Measurements from ENCODE around the gene NKX3-2. TPM values are rescaled to one million over a fixed set of nuclear protein-coding genes. Genes with fewer than 3 reads are reported as not detected.

Gene NKX3-2
- total and polyA plus RNA-seq, 2 of the 8 experiments (the other 6 are each of a cell fraction or from before 2014, with no cell fraction given), result 0.13 TPM; not detected in 1

- no peak for TF ChIP-seq TCF12 (IDR thresholded peaks at IDR 0.05; ENCODE audit: low read depth, low read length)
- TF ChIP-seq USF2 (IDR thresholded peaks at IDR 0.05; ENCODE audit: low read length), result no peak
- TF ChIP-seq CHD7 (IDR thresholded peaks at IDR 0.05; ENCODE audit: insufficient replicate concordance, low read length), result no peak
- TF ChIP-seq RFX5 (IDR thresholded peaks at IDR 0.05; ENCODE audit: borderline replicate concordance, low read depth, low read length), result no peak
- no peak for TF ChIP-seq GABPA (IDR thresholded peaks at IDR 0.05; ENCODE audit: borderline replicate concordance, insufficient read depth, low read length)
- TF ChIP-seq BRCA1 (IDR thresholded peaks at IDR 0.05; ENCODE audit: low read depth, low read length), result no peak
- TF ChIP-seq JUND (IDR thresholded peaks at IDR 0.05; ENCODE audit: low read length), result no peak; the same call in 1 of the 2 replicates
- no peak for TF ChIP-seq JUN (IDR thresholded peaks at IDR 0.05; ENCODE audit: low read depth, low read length)
- TF ChIP-seq SP4 (IDR thresholded peaks at IDR 0.05; ENCODE audit: low read length), result no peak
These were observed 2.4 kb downstream of the NKX3-2 start (continued) for GRCh38 chr4:13541720-13542576.

Measured in H1 (cell line).